Measurements from ENCODE around the gene EYA2.

The EYA2 gene

GRCh38 chr20:47024461-47024937, 129.9 kb downstream of the EYA2 start:
- TF ChIP-seq, protein P1, sequence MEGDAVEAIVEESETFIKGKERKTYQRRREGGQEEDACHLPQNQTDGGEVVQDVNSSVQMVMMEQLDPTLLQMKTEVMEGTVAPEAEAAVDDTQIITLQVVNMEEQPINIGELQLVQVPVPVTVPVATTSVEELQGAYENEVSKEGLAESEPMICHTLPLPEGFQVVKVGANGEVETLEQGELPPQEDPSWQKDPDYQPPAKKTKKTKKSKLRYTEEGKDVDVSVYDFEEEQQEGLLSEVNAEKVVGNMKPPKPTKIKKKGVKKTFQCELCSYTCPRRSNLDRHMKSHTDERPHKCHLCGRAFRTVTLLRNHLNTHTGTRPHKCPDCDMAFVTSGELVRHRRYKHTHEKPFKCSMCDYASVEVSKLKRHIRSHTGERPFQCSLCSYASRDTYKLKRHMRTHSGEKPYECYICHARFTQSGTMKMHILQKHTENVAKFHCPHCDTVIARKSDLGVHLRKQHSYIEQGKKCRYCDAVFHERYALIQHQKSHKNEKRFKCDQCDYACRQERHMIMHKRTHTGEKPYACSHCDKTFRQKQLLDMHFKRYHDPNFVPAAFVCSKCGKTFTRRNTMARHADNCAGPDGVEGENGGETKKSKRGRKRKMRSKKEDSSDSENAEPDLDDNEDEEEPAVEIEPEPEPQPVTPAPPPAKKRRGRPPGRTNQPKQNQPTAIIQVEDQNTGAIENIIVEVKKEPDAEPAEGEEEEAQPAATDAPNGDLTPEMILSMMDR (IDR thresholded peaks at IDR 0.05), result no peak

- TF ChIP-seq, protein P1 (IDR thresholded peaks at IDR 0.05), result no peak
These were observed 132.4 kb downstream of the EYA2 start for GRCh38 chr20:47027042-47027441.

- TF ChIP-seq, protein P1 (IDR thresholded peaks at IDR 0.05), result no peak
These were observed 132.8 kb downstream of the EYA2 start for GRCh38 chr20:47027456-47027855.

DNA sequence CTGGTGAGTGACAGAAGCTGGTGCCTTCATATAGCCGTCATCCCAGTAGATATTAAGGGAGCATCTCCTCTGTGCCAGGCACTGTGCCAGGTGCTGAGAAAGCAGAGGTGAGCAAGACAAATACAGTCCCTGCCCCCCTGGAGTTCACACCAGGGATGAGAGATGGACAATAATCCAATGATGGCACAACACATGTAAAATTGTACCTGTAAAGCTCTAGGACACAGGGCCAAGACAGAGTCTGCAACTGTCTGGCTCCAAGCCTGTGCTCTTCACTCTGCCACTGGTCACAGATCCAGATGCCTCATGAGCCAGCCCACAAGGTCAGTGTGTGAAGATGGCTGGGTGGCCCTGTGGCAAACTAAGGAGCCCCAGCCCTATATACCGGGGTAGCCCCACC, 133.8 kb downstream of the EYA2 start:
- TF ChIP-seq, protein P1 (IDR thresholded peaks at IDR 0.05), result no peak

DNA sequence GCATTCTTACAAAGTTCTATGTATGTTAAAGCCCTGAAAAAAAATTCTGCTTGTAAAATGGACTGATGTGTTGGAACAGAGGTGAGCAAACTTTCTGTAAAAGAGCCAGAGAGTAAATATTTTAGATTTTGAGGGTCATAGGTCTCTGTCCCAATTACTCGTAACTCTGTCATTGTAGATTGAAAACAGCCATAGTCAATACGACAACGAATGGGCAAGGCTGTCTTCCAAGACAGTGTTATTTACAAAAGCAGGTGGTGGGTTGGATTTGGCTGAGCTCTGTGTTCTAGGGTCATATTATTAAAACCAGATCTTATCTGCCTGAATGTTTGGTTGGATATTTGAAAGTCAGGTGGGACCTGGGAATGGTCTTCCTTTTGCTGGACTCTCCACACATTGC, 135.2 kb downstream of the EYA2 start:
- TF ChIP-seq, protein P1 (IDR thresholded peaks at IDR 0.05), result no peak

- TF ChIP-seq, protein P1 (IDR thresholded peaks at IDR 0.05), result no peak
These were observed 135.7 kb downstream of the EYA2 start for GRCh38 chr20:47030271-47030810.

DNA sequence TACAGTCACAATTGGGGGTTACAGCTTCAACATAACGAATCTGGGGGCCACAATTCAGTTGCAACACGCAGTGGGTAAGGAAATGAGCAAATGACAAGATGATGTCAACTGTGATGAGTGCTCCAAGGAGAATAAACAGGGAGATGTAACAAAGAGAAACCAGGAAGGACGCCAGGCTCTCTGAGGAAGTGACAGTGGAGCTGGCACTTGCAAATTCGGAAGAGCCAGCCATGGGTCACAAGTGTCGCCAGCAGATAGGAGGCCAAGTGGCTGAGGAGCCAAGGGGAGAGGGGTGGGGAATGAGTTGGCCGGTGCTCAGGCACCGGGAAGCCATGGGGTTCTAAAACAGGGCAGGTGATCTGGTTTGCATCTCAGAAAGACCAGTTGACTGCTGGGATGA, 136.4 kb downstream of the EYA2 start:
- TF ChIP-seq, protein P1 (IDR thresholded peaks at IDR 0.05), result no peak

DNA sequence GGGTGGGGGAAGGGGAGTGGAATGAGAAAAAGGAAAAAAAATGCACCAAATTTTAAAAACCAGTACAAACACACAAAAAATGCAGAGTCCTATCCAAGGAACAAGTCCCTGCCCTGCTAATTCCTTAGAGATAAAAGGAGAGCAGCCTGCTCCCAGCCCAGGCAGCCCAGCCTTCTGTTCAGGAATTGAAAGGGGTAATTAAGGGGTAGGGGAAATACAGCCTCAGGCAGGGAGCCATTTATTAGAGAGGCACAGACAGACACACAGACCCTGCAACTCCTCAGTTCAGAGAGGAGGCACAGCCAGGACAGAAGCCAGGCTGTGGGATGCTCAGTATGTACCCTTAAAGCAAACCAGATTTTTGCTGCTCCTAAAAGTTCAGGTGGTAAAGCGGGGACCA, 137.2 kb downstream of the EYA2 start:
- TF ChIP-seq, protein P1 (IDR thresholded peaks at IDR 0.05), result no peak

Measured in LNCAP (cell line).